HG02678 (cell line): ENCODE results near the gene ADD3.
"Not testable (repeated sequence)": the region's sequence is repeated elsewhere in the genome, so short reads cannot be mapped to it uniquely, and the experiment has no call there.

Experiments
- ATAC-seq: cut with Tn5 transposase; IDR thresholded peaks from one replicate; pipeline ENCODE4 v1.9.1; 2021; ENCODE audit warnings: mild to moderate bottlenecking, moderate library complexity; ENCODE audit not compliant: unreplicated experiment

ADD3 gene

DNA sequence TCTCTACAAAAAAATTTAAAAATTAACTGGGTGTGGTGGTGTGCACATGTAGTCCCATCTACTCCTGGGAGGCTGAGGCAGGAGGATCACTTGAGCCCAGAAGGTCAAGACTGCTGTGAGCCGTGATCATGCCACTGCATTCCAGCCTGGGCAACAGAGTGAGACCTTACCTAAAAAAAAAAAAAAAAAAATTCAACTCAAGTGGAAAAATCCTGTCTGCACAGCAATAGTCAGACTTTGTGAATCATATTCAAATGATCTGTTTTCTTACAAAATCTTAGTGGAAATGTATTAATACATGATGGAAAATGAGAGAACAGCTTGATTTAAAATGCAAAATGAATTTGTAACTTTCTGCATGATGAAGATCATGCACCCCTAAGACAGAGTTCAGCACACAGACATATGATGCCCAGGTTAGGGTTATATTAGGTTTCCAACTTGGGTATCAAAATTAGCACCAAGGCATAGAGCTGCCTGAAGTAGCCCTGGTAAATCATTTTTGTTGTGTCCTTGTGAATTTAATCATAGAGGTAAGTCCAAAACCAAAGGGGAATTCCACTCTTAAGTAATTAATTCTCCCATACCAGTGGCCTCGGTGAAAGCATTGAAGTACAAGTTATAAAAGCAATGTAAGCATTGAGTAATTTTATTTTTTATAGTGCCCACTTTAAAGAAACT is 93.8 kb downstream of the ADD3 start:
- ATAC-seq, result peak; percentile 58

DNA sequence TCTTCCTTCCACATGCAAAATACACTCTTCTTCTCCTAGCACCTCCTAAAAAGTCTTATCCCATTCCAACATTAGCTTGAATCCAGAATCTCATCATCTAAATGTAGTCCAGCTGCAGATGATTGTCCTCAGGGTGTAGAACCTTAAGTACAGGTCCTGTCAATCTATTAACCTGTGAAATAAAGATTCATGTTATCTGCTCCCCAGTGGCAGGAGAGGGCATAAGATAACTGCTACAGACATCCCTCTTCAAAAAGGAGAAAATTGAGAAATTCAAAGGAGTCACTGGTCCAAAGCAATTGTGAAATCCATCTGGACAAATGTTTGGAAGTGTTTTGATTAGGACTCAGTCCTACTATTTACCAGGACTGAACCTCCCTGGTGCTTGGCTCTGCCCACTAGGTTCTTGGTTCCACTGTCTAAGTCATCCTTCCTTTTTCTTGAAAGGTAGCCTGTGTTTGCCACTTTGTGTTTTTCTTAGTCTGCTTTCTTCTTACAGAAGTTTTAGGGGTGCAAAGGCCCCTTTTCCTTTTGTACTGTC is 96.2 kb downstream of the ADD3 start:
- ATAC-seq, result no peak

DNA sequence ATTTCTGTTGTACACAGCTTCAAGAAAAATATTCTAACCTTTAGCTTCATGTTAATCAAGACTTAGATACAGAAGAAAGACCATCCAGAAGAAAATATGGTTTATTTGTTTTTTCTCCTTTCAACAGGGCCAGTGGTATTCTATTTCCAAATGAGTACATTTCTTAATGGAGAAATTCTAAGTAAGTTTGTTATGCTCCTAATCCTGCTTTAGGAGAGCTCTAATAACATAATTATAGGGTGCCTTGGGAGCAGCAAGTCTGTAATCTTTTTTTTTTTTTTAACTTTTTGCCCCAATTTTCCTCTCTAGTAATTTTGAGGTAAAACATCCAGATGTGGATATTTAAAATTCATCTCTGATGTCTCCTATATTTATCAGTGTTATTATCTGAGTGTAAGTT is 98.1 kb downstream of the ADD3 start:
- no peak for ATAC-seq

DNA sequence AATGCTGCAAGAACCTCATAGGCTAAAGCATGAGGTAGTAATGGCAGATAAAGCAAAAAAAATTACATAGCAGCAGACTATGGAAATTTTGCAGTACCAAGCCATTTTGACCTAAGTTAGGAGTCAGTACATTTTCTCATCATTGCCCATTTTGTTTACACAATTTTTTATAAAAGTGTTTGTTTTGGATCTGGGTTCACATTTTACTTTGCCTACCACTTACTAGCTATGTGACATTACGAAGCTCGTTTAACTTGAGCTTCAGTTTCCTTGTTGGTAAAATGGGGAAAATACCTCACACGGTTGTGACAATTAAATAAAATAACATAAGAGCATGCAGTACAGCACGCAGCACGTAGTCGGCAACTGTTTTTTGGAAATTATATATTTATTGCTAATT is 99.6 kb downstream of the ADD3 start:
- no peak for ATAC-seq

DNA sequence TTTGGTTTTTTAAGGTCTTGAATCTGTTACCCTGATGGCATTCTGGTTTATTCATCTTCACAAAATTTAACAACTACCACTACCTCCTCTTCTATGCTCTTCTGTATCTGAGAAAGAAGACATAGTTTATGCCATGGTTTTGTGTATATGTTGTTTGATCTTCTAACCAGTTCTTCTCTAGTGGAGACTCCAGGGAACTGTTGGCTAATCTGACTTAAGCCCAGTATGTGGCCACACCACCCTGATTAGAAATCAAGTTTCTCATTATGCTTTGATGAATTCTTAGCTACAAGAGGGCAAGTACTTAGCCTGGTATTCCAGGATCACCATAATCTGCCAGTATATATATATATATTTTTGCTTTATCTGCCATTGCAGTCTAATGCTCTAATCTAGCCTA is 100.1 kb downstream of the ADD3 start:
- ATAC-seq, result no peak

DNA sequence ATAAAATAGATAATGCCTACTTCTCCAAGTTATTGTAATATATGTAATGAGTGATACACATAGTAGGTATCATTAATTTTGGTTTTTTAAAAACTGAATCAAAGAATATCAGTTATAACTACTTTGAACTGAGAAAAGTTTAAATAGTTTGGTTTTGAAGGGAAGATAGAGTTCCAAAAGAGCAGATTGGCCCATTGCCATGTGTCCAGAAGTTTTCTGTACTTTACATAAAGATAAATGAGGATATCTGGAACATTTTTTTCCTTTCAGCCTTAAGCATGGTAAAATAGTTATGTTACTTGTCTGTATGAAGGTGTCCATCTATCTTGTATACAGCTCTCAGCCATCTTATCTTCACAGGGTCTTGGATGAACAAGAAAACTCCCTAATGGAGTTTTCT is 101.7 kb downstream of the ADD3 start:
- ATAC-seq, result no peak

DNA sequence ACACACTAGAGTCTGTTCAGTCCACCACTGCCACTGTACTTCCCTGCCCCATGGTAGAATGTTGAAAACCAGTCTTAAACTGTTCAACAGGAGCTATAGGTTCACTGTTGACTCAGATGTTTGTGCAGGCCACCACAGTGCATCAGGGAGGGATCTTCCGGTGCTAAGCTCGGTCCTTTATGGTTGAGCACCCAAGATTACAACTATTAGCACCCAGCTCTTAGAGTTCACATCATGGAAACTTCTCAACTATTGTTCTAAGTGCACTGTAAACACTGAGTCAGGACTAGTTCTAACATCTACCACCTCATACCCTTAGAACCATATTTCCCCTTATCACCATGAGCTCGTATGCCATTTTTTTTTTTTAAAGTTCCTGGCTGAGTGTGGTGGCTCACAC is 102.6 kb downstream of the ADD3 start:
- no peak for ATAC-seq

DNA sequence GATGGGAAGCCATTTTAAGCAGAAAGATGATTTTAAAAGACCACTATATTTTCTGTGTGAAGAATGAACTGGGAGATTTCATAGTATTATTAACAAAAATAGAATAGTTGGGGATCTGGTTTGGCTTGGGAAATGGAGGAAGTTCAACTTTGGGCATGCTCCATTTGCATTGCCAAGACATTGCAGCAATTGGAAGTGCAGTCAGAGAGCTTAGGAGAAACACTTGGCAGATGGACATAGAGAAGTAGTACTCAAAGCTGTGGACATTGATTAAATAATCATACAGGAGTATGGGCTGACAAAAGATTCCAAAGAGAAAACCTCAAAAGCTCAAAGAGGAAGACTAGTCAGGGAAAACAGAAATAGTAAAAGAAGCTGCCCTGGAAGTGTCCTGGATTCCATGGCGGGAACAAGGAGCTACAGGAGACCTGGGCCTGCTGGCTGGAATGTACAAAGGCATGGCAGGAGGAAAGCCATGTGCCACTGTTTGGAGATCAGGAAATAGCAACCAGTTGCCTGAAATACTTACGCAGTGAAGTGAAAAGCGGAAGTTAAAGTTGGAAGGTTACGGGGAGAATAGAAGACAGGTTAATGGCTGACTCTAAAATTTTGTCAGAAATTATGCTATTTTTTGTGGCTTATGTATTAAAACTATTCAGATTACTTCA is 106.0 kb downstream of the ADD3 start:
- no peak for ATAC-seq

DNA sequence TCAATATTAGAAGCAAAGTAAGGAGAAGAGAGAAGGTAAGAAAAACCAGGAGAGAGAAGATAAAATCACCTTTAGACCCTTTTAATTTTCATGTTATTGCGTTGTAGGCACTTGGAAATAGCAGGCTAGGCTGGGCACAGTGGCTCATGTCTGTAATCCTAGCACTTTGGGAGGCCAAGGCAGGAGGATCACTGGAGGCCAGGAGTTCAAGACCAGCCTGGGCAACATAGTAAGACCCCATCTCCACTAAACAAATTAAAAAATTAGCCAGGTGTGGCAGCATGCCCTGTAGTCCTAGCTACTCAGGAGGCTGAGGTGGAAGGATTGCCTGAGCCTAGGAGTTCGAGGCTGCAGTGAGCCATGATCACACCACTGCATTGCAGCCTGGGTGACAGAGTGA is 106.9 kb downstream of the ADD3 start:
- ATAC-seq, result not testable (repeated sequence)

DNA sequence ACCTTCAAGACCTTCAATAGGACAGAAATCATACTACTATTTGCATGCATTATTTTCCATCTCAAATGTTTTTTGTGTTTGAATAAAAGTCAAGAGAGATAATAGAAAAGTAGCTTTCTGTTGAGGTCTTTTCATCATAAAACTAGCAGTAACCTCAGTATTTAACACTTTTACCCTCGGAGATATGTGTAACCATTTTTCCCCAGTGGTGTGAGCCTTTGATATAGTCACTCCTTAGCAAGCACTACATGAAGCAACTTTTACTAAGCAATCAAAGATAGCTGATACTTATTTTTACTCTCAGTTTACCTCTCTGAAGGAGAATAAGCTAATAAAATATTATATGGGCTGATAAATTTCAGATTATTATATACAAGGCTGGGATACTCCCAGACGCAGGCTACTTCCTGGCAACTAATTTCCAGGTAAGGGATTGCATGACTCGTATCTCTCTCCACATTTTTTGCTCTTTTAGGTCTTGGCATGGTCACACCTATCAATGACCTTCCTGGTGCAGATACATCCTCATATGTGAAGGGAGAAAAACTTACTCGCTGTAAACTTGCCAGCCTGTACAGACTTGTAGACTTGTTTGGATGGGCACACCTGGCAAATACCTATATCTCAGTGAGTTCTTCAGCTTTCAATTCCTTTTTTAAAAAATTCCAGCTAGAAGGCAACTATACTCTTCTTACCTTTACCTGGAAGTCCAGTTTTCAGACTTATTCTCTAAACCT is 108.2 kb downstream of the ADD3 start:
- no peak for ATAC-seq

DNA sequence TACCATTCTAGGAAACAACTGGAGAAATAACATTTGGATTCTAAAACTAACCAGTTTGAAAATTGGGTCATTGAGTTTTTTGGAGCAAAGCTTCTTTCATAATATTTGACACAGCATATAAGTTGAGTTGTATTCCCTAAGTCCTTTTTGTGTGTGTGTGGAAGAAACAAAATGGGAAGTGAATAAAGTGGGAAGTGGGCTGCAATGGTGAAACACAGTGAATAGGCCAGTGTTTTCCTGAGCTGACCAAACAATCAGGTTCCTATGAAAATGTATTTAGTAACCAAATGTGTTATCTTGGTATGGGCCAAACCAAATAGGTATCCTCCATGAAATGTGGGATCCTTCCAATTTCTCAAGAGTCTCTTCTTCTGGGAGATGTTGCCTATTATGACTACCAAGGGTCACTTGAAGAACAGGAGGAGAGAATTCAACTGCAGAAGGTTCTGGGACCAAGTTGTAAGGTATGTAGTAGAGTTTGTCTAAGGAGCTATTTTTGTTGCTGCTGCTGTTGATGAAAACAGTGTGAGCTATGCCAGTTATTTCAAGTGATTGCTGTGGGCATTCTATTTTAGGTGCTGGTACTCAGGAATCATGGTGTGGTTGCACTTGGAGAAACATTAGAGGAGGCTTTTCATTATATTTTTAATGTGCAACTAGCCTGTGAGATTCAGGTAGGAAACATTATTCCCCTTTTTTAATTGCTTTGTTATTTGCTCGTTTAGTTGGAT is 111.3 kb downstream of the ADD3 start:
- no peak for ATAC-seq

DNA sequence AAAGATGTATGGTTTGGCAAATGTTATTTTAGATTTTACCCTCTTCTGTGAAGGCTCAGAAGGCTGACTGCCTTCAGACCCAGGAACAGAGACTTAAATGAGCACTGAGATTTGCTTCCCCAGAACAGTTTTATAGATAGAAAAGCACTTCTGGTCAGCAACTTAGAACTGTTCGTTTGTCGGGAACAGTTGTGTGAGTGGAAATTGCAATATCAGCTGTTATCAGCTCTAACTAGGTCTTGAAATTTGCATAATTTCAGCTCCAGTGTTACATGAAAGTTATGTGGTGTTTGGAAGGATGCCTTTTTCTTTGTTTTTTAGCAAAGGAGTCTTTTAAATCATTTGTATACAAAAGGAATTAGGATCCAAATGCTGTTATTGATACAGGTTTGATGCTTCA is 115.8 kb downstream of the ADD3 start:
- no peak for ATAC-seq

DNA sequence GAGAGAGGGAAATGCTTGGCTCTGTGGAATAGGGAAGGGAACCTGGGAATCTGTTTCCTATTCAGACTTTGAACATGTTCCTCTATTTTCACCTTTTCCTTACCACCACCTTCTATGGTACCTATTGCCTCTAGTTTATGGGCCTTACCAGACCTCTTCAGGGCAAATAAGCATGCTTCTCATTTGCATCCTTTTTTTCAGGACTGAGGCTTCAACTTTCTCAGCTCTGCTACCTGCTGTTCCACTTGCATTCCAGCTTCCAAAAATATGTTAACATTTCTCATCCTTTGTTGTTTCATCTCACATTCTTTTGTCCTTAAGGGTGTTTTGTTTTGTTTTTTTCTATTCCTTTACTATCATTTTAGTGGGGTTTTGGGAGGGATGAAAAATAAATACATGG is 121.7 kb downstream of the ADD3 start:
- ATAC-seq, result no peak

DNA sequence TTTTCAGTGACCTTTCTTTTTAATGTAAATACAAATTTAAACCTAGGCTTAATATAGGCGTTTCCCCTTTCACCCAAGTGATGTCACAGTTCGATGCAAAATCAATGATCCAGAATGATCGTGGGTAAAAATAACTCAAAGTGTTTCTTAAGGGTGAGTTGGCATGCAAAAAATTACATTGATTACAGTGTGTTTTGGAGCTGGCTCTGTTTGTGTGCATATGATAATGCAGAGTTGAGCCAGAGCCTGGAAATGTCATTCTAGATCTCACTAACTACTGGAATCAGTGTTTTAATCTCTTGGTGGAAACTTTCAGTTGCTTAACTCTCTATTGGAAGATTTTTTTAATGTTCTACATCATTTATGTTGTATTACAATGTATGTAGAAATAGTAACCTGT is 127.1 kb downstream of the ADD3 start:
- no peak for ATAC-seq

DNA sequence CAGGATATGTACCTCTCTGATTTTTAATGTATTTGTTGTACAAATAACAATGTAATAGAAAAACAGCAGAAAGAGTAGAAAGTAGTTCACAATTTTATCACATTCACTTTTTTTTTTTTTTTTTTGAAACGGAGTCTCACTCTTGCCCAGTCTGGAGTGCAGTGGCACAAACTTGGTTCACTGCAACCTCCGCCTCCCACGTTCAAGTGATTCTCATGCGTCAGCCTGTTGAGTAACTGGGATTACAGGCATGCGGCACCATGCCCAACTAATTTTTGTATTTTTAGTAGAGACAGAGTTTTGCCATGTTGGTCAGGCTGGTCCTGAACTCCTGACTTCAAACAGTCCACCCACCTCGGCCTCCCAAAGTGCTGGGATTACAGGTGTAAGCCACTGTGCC is 128.1 kb downstream of the ADD3 start:
- not testable (repeated sequence) for ATAC-seq

DNA sequence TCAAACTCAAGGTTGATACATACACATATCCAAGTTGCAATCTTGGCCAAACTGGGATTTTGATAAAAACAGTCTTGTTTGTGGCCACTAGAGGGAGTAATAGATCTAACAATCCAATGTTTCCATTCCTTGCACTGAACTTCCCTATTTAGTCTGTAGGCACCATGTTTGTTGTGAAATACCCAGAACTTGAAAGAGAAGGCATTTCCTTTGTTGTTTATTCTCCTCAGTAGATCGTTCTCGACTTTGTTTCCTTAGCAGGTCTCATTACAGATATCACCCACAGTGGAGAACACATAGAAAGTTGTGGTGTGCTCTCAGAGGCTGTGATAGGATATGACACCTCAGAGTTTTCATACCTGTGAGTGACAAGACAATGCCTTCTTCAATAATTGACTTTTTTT is 129.4 kb downstream of the ADD3 start:
- ATAC-seq, result peak; percentile 52

DNA sequence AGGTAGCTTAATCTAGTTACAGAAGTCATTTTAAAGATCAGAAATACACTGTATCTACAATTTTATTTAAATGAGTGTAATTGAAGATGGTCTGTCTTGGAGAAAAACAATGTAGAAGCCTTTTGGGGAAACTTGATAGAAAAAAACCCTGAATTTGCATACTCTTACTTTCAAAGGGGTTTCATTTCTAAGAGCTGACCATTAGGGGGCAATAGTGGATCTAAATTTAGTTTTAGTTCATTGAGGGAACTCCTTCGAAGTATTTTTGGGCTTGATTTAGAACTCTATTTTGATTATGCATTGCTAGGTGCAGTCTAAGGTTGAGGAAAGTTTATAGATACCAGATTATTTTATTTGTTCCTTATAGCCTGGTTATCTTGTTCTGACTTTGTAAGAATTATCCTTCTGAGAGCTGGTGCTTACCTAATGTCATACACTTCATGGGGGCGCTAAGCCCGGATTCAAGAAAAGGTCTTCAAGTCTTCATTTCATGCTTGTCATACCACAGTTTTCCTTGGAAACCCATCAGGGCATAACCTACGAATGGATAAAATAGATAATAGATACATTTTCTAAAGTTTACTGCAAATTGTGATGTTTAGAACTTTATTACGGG is 130.5 kb downstream of the ADD3 start:
- ATAC-seq, result no peak

DNA sequence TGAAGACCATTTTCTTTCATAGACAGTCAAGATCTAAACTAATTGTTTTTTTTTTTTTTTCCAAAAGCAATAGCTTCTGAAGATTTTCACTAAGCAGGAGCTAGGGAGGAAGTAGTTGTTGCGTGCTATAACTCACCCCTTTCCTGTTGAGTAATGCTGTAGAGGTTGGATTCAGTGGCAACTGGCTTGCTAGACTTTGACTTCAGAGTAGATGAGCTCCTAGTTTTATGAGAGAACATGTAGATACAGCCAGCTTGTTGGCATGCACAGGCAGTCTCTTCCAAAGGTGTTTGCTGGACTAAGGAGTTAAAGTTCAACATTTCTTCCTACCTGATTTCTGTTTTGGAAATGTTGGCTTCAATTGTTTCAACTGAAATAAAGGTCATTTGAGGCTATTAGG is 133.4 kb downstream of the ADD3 start:
- no peak for ATAC-seq

DNA sequence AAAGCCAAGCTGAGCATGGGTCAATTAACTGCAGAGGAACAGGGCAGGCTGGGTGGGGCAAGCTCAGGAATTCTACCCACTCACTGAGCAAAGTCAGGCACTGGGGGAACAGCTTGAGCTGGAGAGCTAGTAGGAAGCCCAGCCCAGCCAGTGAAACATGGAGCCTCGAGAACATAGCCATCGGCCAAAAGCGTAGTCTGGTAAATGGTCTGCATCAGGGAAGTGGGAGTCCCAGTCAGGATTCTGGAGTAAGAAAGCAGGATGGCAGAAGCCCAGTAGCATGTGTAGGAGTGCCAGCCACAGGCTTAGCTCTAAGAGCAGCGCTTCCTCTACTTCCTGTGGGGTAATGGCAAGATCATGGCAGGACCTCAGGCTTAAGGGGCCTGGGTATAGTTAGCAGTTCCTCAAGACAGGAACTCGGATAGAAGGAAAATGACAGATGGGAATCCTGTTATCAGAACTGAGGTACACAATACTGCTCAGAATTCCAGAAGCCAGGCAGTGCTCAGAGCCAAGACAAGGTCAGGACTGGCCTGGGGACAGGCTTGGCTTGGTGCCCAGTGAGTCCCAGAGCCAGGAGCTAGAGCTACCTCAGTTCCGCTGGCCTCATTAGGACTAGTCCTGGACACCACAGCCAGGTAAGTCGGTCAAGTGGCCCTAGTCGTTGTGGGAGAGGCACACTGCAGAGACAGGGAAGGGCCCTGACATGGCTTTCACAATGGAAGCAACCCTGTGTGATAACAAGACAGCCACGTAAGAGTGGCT is 134.3 kb downstream of the ADD3 start:
- ATAC-seq, result no peak

DNA sequence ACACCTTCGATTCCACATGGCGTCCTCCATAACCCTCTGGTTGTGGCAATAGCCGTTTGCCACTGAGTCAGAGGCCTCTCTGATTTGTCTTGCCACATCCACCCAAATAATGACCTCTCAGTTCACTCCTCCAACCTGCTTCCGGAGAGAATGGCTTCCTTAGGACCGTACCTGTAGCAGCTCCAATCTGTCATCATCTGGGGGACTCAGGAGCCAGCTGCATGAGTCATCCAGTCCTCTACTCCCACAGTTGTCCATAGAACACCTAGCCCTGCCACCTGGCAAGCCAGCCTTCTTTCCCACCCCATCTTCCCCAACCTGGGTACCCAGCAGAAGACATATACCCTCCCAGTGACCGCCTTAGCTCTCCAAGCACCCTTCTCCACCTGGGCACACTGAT is 135.2 kb downstream of the ADD3 start:
- no peak for ATAC-seq
